Measurements from ENCODE around the gene TRIP13.

- no peak for TF ChIP-seq EZH2 (IDR thresholded peaks at IDR 0.05)
- no peak for TF ChIP-seq POLR2AphosphoS5 (IDR thresholded peaks at IDR 0.05; ENCODE audit: borderline replicate concordance, low read depth, low read length)
These were observed 40.7 kb downstream of the TRIP13 start for GRCh38 chr5:933251-933861.
